K562 (cell line): ENCODE results near the gene KAZN. TPM values are rescaled to one million over a fixed set of nuclear protein-coding genes. Genes with fewer than 3 reads are reported as not detected.

Experiments
- ARID2 ChIP-seq: fragments of 450-650 bp; IDR thresholded peaks from 2 replicates; pipeline ENCODE4 v1.6.1; 2017; ENCODE audit warnings: antibody characterized with exemption, mild to moderate bottlenecking
- CHD7 ChIP-seq: fragments of 200-600 bp; sonication (generic); IDR thresholded peaks from one replicate; pipeline ENCODE4 v1.6.1; 2012; ENCODE audit warnings: mild to moderate bottlenecking, low read depth, low read length, inconsistent platforms
- HES1 ChIP-seq: fragments of 450-650 bp; IDR thresholded peaks from 2 replicates; pipeline ENCODE4 v1.6.1; 2016; ENCODE audit warnings: low read depth, mild to moderate bottlenecking, moderate library complexity
- HNRNPH1 ChIP-seq: fragments of 200-400 bp; formaldehyde crosslinking; optimal IDR thresholded peaks from 2 replicates; pipeline ENCODE3; 2017; ENCODE audit warnings: low read depth, mild to moderate bottlenecking, low read length, moderate library complexity
- NCOA2 ChIP-seq, 2 experiments: fragments of 450-650 bp; IDR thresholded peaks; 2 replicates each; pipeline ENCODE4 v1.6.1; 2018; ENCODE audit warnings: mild to moderate bottlenecking in 2 of 2, moderate library complexity in 1 of 2; ENCODE audit not compliant: partially characterized antibody in 2 of 2
- OTX1 ChIP-seq: fragments of 450-650 bp; formaldehyde crosslinking; IDR thresholded peaks from 2 replicates; pipeline ENCODE4 v1.4.0; 2022; ENCODE audit warnings: mild to moderate bottlenecking
- RAD51 ChIP-seq: fragments of 450-650 bp; IDR thresholded peaks from 2 replicates; pipeline ENCODE4 v1.7.1; 2016; ENCODE audit warnings: low read depth, mild to moderate bottlenecking, borderline replicate concordance
- RBM22 ChIP-seq: fragments of 200-400 bp; formaldehyde crosslinking; IDR thresholded peaks from 2 replicates; pipeline ENCODE4 v1.6.1; 2018; ENCODE audit warnings: low read length, low read depth; ENCODE audit not compliant: poor library complexity, severe bottlenecking
- TCFL5 ChIP-seq: fragments of 250-450 bp; sonication (Bioruptor Pico); conservative IDR thresholded peaks from 2 replicates; pipeline ENCODE4 v1.6.1; 2021; ENCODE audit warnings: mild to moderate bottlenecking, moderate library complexity, matching md5 sums
- ZHX1 ChIP-seq: fragments of 150-350 bp; conservative IDR thresholded peaks from 2 replicates; pipeline ENCODE4 v1.6.1; 2014; ENCODE audit warnings: low read length
- ZNF512 ChIP-seq: IDR thresholded peaks from 2 replicates; pipeline ENCODE4 v1.6.1; 2016; ENCODE audit warnings: missing genetic modification characterization, missing compliant biosample characterization
- polyA plus RNA-seq, 8 experiments: library from polyadenylated mRNA; depleted of rRNA in 4 of 8; stranded (reverse) in 5 of 8; unstranded in 3 of 8; fragments of >200 nt; fragmentation: Nextera tagmentation in 2 of 8; fragmentation: Illumina TruSeq in 1 of 8; extraction: Ambion mirVana in 2 of 8; extraction: Trizol in 1 of 8; gene quantifications; 2 replicates each; pipeline versions ENCODE4 v1.2.1 to v1.2.3, GENCODE V29; 2011 to 2014; ENCODE audit warnings: inconsistent platforms in 1 of 8, missing spikeins in 1 of 8
- total RNA-seq, 7 experiments: library from RNA; depleted of rRNA in 6 of 7; stranded (reverse); fragments of >200 nt in 6 of 7; fragmentation: Illumina TruSeq in 2 of 7; extraction: Trizol in 2 of 7; gene quantifications; 2 replicates each; pipeline versions ENCODE4 v1.2.1 to v1.2.3, GENCODE V29; 2011 to 2021; ENCODE audit warnings: low replicate concordance in 1 of 7

The KAZN gene
- total and polyA plus RNA-seq, 9 of the 15 experiments (the other 6 are each of a cell fraction or from before 2014, with no cell fraction given), result 2.1 to 21.6 (median 5.4) TPM

- TF ChIP-seq CHD7 (no peak), ZHX1 (no peak), ARID2 (no peak), TCFL5 (CRISPR knock-in tag) (no peak), HNRNPH1 (no peak), NCOA2 (IDR thresholded peaks at IDR 0.05; ENCODE audit: partially characterized antibody in 2 of 2) (no peak), RBM22 (no peak), ZNF512 (tag) (no peak), OTX1 (CRISPR knock-in tag) (no peak), RAD51 (no peak), HES1 (no peak)
These were observed 331.2 kb downstream of the KAZN start (continued) for GRCh38 chr1:14929547-14930246.
